ENCODE data around the gene ENG.
"Not testable (repeated sequence)": the region's sequence is repeated elsewhere in the genome, so short reads cannot be mapped to it uniquely, and the experiment has no call there.

The ENG gene

GRCh38 chr9:127863191-127863621 lies 8.7 kb upstream of the ENG start:
- no peak for DNase-seq (ENCODE audit: low spot score)

DNA sequence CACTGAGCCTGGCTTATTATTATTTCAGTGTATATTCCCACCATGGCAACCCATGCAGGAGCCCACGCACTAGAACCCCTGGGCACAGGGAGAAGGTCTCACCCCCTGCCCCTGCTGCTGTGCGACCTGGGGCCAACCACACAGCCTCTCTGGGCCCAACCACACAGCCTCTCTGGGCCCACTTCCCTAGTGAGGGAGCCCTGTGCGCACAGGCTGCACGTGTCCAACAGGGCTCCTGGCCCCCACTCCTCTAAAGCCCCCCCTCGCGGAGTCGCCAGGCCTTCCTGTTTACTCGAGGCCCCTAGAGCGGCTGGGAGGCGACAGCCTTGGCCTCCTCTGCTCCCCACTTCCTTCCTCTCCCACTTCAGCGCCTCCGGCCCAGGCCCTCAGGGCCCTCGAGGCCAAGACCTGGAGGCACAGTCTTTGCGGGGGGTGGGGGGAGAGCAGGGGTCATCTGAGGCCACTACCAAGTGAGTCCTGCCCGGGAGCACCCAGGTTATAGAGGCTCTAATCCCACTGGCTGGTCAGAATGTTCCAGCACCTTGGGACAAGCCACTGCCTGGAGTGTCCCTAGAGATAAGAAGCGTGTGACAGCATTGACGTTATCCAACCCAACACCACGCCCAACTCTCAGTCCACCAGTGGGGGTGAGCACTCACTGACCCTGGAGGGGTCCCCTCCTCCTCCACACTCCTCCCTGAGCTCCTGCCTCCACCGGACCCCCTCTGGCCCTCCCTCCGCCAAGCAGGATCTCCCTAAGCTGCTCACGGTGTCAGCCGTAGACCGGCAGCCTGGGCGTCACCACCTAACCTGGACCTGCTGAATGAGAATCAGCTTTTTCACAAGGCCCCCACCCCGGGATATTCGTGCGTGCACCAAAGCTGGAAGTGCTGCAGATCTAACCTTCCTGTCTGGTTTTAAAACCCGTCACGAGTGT lies 7.9 kb upstream of the ENG start:
- DNase-seq (ENCODE audit: low spot score), result no peak

- no peak for DNase-seq (ENCODE audit: low spot score)
Measured at GRCh38 chr9:127860779-127861178, 6.3 kb upstream of the ENG start.

DNA sequence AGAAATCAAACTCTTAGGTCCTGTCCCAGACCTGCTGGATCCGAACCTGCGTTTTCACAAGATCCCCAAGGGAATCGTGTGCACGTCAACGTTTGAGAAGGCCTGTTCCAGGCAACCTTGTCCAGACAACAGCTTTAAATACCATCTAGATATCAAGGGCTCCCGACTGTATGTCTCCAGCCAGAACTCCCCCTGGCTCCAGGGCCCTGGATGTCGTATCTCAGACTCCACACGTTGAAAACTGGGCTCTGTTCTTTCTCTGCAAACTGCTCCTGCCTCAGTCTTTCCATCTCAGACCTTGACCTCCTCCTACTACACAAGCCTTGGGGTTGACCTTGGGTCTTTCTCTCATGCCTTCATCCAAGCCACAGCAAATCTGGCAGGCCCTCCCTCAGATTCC lies 5.8 kb upstream of the ENG start:
- no peak for DNase-seq (ENCODE audit: low spot score)

DNA sequence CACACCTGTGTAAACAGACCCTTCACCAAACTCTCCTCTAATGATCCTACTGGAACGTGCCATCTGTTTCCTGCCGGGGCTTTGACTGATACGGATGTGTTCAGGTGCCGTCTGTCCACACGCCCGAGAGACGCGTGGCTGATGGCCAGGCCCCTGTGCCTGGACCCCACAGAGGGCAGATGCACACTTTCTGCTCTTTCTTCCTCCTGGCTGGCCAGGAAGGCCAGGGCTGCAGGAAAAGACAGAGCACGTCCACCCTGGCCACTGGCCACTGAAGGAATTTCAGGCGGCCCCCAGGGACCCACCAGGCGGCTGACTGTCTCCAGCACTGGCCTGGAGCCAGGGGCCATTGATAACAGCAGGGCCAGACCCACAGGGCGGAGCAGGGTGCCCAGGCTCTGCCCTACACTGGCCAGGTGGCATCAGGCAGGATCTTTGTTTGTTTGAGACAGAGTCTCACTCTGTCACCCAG lies 3.6 kb upstream of the ENG start:
- no peak for DNase-seq (ENCODE audit: low spot score)

DNA sequence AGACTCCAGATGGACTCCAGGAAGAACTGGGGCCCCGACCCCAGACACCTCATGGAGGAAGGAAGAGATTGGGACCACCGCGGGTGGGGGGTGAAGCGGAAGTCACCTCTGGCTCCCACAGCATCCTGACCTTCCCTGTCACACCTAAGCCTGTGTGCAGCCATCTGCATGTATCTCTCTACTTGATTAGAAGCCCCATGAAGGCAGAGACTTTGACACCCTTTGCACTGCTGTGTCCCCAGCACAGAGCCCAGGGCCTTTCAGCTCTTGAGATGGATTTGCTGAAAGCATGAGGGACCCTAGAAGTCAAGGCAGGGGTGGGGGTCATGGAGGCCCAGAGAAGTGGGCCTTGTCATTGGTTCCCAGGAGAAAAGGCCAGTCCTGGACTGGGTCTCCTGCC lies 2.8 kb upstream of the ENG start:
- no peak for DNase-seq (ENCODE audit: low spot score)

DNA sequence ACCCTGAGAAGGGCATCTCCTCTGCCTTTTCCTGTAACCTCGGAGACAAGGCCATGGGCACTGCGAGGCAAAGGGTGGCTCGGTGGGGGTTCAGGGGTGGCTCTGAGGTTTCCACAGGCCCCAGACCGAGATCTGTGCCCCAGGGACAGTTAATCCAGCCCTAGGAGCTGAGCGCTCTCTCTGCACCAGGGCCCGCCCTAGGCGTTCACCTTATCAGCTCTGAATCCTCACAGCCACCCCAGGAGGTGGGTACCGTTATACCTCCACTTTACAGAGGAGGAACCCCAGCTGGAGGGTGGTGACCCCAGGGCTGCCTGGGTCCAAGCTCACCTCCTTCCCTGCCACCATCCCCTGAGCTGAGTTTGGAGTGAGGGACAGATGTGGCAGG lies 2.3 kb upstream of the ENG start:
- no peak for DNase-seq (ENCODE audit: low spot score)

GRCh38 chr9:127856094-127856728 lies 1.8 kb upstream of the ENG start:
- DNase-seq (ENCODE audit: low spot score), result no peak

DNA sequence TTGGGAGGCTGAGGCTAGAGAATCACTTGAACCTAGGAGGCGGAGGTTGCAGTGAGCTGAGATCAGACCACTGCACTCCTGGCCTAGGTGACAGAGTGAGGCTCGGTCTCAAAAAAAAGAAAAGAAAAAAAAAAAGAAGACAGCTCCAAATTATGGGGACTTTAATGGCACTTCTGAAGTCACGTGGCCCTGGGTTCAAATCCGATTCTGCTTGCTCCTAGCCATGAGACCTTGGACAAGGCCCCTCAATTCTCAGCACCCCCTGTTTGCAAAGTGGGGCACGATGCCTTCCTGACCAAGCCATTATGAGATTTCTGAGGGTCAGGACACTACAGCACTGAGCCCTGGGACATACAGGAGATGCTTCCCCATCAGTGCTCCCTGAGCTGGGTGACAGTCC lies 1.1 kb upstream of the ENG start:
- DNase-seq (ENCODE audit: low spot score), result no peak

GRCh38 chr9:127854960-127855359 lies 502 bp upstream of the ENG start:
- no peak for DNase-seq (ENCODE audit: low spot score)

GRCh38 chr9:127853312-127854183 lies 910 bp downstream of the ENG start:
- no peak for DNase-seq (ENCODE audit: low spot score)

DNA sequence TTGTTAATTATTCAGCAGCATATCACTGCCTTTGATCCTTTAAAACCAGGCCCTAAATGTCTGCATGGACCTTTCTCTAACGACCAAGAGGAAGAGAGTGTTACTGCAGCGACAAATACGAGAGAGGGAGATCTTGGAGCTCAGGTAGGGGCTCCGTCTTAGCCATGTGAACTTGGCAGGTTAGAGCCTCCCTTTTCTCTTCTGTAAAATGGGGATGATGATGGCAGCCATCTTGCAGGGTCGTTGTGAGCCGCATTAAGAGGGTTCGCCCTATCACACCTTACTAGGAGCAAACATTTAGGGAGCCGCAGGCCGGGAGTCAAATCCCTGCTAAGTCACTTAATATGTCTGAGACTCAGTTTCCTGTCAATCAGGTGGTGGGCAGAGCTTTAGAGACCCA lies 1.6 kb downstream of the ENG start:
- no peak for DNase-seq (ENCODE audit: low spot score)

- no peak for DNase-seq (ENCODE audit: low spot score)
Measured at GRCh38 chr9:127850286-127850830, 4.1 kb downstream of the ENG start.

DNA sequence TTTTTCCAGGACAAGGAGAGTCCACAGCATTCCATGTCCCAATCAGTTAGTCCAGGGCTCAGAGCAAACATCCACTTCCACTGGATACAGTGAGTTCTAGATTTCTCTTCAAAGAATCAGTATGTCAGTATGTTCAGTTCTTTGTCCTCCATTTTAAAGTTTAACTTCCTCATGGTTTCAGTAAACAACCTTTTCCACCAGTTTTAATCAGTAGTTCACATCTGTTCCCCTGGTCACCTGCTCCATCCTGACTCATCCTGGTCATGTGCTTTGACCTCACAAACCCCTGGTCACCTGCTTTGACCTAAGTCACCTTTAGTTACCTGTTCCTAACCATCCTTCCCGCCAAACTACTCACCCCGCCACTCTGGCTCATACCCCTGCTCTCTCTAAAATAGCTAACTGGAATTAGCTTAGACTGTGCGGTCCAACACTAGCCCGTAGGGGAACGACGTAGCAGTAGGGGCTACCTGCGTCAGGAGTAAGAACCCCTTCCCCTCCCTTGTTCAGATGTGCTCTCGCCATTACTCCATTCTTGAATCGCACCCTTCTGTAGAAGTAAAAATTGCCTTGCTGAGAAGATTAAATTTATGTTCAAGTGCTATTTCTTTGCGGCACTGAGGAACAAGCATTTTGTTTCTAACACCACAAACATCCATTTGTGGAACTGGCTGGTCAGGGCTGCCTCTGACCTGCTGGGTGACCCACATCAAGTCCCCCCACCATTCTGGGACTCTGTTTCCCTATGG lies 5.5 kb downstream of the ENG start:
- no peak for DNase-seq (ENCODE audit: low spot score)

- DNase-seq (ENCODE audit: low spot score), result no peak
Measured at GRCh38 chr9:127847833-127848755, 6.4 kb downstream of the ENG start.

GRCh38 chr9:127847178-127847510 lies 7.3 kb downstream of the ENG start:
- DNase-seq (ENCODE audit: low spot score), result no peak

- DNase-seq (ENCODE audit: low spot score), result no peak
Measured at GRCh38 chr9:127846443-127847177, 7.8 kb downstream of the ENG start.

DNA sequence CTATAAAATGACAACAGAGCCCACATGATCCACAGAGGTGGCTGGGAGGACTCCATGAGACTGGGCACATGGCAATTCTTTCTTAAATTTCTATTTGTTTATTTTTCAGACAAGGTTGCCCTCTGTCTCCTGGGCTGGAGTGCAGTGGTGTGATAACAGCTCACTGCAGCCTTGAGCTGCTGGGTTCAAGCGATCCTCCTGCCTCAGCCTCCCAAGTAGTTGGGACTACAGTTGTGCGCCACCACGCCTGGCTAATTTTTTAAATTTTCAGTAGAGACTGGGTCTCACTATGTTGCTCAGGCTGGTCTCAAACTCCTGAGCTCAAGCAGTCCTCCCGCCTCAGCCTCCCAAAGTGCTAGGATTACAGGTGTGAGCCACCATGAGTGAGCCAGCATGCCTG lies 8.8 kb downstream of the ENG start:
- DNase-seq (ENCODE audit: low spot score), result not testable (repeated sequence)

GRCh38 chr9:127844821-127845359 lies 9.6 kb downstream of the ENG start:
- no peak for DNase-seq (ENCODE audit: low spot score)
